NCI-H2171 treated with DMSO at 0.1 percent for 48 hours (cell line): ENCODE results near the gene DDX4.
"Not testable (repeated sequence)": the region's sequence is repeated elsewhere in the genome, so short reads cannot be mapped to it uniquely, and the experiment has no call there.

Experiments
- DNase-seq: peaks from one replicate; lab custom pipeline; 2025; lab: John Stamatoyannopoulos, UW

Gene DDX4

GRCh38 chr5:55737793-55738192 lies at the start of gene DDX4:
TSS of gene DDX4 (plus strand) at chr5:55738061. CDS start at chr5:55738964, 903 bp downstream.
- DNase-seq: no peak

DNA sequence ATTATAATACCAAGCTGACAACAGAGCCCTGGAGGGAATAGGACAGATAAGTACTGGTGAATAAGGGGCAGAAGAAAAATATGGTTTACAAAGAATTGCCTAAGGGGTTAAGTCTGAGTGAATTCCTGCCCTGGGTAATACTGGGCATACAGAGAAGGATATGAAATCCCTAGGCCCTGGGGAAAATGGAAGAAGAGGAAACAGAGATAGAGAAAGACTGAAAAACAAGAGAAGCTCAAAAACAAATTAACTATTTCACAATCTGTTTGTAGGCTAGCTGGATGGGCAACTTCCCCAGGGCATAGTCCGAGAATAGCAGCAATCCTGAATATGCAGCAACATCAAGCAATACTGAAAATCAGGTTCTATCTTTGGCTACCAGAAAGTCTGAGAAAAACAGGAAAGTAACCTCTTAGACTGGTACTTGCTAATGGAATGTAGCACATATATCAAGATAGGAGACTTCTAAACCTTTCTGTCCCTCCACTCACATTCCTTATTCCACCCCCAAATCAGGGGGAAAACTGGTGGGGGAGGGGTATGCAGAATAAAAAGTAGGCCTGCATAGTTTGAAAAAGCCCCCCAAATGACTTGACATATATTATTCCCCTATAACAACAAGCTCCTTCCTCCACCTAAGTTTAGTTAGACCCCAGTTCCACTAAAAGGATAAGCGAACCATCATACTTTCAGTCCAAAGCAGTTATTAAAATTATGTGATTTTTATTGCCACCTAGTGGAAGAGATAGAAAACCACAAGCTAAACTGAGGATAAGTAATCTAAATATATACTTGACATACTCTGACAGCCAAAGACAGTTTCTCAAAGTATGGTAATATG lies 46.4 kb upstream of the DDX4 start:
- peak; percentile 76 for DNase-seq

DNA sequence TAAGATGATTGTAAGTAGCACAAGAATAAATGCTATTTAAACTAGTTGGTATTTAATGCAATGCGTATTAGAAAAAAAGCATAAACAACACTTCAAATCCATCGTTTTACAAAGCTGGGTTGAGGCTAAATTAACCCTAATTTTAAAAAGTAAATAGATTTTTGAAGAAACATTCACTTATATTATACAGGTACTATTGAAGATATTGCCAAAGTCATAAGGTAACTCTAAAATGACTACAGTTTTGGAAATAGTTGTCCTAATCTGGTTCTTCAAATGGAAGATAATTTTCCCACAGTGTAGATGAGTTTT lies 45.8 kb upstream of the DDX4 start:
- no peak for DNase-seq

DNA sequence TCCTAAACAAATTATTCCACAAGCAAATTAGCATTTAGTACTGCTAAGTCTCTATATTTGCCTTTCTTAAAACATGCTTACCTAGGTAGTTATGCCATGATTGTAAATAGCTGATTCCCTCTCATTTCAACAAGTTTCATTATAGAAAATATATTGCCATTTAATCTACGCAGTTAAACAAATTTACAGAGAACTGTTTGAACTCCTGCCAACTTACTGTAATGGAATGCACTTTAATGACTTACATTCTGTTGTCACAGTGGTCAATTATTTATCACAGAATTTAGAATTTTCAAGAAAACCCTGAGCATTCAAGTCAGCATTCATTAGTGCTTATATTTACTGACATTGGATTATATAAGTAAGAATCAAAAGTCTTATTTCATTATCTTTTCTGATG lies 45.4 kb upstream of the DDX4 start:
- DNase-seq: no peak

DNA sequence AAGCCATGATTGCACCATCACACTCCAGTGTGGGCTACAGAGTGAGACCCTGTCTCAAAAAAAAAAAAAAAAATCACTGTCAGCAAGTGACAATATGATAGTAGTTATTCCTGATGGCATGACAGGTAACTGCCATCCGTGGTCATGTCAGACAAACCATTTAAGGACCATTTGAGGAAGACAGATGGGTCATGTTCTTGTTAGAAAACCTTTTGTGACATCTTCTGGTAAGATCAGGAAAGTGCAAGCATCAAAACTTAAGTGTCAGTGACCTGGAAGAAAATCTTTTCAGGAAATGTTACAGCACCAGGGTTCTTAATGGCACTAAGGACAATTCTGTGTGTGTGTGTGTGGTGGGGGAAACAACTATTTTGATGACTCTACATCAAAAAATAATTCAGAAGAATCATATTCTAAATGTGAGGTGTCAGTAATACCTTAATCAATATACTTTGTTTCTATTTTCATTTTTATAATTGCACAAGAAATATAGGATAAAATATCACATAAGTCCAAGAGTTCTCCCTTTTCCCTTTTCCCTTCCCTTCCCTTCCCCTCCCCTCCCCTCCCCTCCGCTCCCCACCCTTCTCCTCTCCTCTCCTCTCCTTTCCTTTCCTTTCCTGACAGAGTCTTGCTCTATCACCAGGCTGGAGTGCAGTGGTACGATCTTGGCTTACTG lies 43.6 kb upstream of the DDX4 start:
- peak; percentile 74 for DNase-seq

DNA sequence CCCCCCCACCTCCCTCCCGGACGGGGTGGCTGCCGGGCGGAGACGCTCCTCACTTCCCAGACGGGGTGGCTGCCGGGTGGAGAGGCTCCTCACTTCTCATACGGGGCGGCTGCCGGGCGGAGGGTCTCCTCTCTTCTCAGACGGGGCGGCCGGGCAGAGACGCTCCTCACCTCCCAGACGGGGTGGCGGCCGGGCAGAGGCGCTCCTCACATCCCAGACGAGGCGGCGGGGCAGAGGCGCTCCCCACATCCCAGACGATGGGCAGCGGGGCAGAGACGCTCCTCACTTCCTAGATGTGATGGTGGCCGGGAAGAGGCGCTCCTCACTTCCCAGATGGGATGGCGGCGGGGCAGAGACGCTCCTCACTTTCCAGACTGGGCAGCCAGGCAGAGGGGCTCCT lies 41.2 kb upstream of the DDX4 start:
- DNase-seq: not testable (repeated sequence)

GRCh38 chr5:55699041-55699688 lies 38.7 kb upstream of the DDX4 start:
- no peak for DNase-seq

- DNase-seq: no peak
These were observed 37.1 kb upstream of the DDX4 start for GRCh38 chr5:55700745-55701144.

GRCh38 chr5:55701462-55702103 lies 36.3 kb upstream of the DDX4 start:
- DNase-seq: no peak

DNA sequence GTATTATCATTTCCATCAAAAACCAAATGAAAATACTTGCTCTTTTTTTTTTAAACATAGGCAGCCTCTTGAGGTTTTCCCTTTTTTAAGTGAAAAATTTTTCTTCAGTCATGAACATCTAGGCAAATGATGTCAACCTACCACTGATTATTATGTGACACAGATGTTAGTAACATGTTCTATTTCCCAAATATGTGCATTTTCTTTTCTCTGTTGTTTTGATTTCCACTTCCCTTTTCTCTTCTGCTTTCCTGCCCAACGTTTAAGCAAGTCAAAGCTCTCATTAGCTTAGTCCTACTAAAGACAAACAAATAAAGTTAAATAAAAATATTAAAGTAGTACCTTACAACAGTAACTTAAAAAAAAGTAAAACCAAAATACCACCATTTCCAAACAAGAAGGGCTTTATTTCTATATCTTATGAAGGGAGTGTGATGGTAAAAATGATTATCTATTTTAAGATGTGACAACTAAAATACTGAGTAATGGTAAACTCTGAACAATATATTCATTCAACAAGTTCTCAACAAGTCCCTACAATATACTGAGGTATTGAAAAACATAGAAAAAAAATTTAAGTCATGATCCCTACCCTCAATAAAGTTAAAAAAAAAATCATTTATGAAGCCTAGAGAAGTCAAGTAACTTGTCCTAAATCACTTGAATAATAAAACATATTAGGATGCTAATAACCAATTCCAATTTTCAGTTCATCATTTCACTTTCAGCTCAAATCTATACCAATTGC lies 35.1 kb upstream of the DDX4 start:
- no peak for DNase-seq

- DNase-seq: no peak
These were observed 31.6 kb upstream of the DDX4 start for GRCh38 chr5:55706230-55706629.

DNA sequence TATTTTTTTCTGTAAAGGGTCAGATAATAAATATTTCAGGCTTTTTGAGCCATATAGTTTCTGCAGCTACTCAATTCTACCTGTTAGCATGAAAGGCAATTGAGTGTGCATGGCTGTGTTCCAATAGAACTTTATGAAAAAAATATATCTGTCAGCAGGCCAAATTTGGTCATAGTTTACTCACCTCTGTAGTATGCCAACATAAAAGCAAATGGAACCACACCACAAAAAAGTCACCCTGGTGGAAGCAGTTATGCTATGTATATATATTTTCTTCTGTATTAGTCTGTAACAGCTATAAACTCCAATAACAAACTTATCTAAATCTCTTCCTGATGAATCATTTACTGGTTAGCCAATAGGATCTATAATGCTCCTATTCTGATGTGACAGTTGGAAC lies 29.1 kb upstream of the DDX4 start:
- no peak for DNase-seq

- no peak for DNase-seq
These were observed 26.3 kb upstream of the DDX4 start for GRCh38 chr5:55711507-55712022.

DNA sequence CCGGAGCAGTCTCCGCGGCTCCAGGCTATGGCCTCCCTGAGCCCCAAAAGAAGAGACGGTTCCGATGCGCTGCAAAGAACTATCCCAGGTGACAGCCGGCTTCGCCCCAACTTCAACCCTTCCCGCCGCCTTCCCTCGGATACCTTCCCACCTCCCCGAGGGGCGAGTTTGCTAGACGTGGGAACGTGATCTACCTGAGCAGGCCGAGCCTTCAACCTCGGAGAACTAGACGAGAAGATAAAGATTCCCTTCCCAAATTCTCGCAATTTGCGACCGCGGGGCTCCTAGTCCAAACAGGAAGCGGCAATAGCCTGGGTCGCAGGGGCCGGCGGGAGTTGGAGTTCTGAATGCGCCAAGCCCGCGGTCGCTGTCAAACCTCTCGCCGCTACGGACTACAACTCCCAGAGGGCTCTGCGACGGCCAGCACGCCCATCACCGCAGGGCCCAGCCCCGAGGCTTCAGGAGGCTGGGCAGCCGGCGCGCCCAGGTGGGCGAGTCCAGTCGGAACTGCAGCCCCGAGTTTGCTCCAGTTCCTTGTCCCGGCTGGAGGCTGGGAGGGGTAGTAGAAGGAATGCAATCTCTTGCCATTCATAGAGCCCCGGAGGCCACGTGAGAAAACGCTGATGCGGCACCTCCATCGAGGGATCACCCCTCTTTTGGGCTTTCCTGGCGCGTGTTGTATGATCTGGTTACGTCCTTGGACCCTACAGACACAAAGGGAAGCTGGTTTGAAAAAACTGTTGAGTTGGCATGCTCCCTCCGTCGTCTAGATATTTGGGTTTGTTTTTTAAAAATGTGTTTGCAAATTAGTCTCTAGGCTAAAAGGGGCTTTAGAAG lies 25.6 kb upstream of the DDX4 start, which contains the start of gene SLC38A9:
Gene SLC38A9 (minus strand): TSS at position 302 of the 837 bp plus-strand sequence. CDS start 14,366 bp downstream, outside the sequence.
- peak; percentile 99 for DNase-seq

- no peak for DNase-seq
These were observed 24.0 kb upstream of the DDX4 start for GRCh38 chr5:55713871-55714270.

DNA sequence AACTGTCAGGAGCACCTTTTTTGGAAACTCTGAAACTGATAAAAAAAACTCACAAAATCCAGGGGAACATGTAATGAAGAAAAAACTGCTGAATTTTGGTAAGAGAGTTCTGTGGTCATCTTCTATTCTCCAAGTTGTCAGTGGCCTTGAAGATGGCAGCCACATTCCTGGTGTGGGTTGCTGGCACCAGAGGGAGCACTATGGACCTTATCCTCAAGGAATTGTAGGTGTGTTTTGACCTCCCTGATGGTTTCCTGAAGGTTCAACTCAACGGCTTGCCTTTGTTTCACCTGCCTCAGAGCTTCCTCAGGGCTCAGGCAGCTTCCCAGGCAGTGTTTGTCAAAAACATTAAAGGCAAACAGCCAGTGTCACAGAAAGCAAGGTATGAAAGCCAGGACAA lies 23.5 kb upstream of the DDX4 start:
- DNase-seq: no peak

- DNase-seq: no peak
These were observed 23.1 kb upstream of the DDX4 start for GRCh38 chr5:55714749-55715148.

DNA sequence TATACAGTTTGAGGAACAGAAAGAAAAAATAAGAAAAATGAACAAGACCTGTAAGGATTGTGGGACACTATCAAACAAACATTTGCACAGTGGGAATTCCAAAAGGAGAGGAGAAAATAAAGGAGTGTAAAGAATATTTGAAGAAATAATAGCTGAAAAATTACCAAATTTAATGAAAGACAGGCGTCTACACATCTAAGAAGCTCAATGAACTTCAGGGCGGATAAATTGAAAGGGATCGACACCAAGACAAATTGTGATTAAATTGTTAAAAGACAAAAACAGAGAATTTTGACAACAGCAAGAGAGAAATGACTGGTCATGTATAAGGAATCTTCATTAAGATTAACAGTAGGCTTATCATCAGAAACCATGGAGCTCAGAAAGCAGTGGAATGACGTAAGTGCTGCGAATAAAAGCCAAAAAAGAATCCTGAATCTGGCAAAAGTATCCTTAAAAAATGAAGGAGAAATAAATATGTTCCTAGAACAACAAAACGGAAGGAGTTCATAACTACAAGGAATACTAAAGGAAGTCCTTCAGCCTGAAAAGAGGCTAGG lies 22.3 kb upstream of the DDX4 start:
- no peak for DNase-seq

GRCh38 chr5:55719026-55719425 lies 18.8 kb upstream of the DDX4 start:
- DNase-seq: not testable (repeated sequence)

DNA sequence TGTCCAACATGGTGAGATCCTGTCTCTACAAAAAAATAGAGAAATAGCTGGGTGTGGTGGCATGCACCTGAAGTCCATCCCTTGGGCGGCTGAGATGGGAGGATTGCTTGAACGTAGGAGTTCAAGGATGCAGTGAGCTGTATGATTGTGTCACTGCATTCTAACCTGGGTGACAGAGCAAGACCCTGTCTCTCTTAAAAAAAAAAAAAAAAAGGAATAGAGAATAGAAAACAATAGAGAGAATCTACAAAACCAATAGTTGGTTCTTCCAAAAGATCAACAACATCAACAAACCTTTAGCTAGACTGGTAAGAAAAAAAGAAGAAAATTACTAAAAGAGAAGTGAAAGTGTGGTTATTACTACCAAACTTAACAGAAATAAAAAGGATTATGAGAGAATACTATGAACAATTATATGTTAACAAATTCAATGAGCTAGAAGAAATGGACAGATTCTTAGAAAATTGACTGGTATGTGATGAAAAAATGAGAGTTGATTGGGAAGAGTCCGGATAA lies 17.6 kb upstream of the DDX4 start:
- no peak for DNase-seq
